ENCODE measurements around the gene CEACAM16.
"Not testable (repeated sequence)": the region's sequence is repeated elsewhere in the genome, so short reads cannot be mapped to it uniquely, and the experiment has no call there.

The CEACAM16 gene

GRCh38 chr19:44698492-44699201, at the start of gene CEACAM16:
Gene CEACAM16, plus strand, starts transcription at chr19:44699151. Its CDS starts 2,306 bp downstream, at chr19:44701457.
- no peak for DNase-seq

GRCh38 chr19:44649578-44650145, 49.3 kb upstream of the CEACAM16 start:
- DNase-seq = no peak

GRCh38 chr19:44653343-44653742, 45.6 kb upstream of the CEACAM16 start:
- no peak for DNase-seq

- peak; percentile 78 for DNase-seq
Measured at GRCh38 chr19:44653977-44654774, 44.8 kb upstream of the CEACAM16 start.

- peak; percentile 88 for DNase-seq
Measured at GRCh38 chr19:44657211-44657921, 41.6 kb upstream of the CEACAM16 start.

- DNase-seq = no peak
Measured at GRCh38 chr19:44658069-44658733, 40.8 kb upstream of the CEACAM16 start.

GRCh38 chr19:44660081-44660480, 38.9 kb upstream of the CEACAM16 start:
- no peak for DNase-seq

- DNase-seq = no peak
Measured at GRCh38 chr19:44661205-44661604, 37.7 kb upstream of the CEACAM16 start.

GRCh38 chr19:44661904-44662303, 37.0 kb upstream of the CEACAM16 start:
- DNase-seq = no peak

- DNase-seq = no peak
Measured at GRCh38 chr19:44662691-44663385, 36.1 kb upstream of the CEACAM16 start.

- DNase-seq = no peak
Measured at GRCh38 chr19:44663996-44664395, 35.0 kb upstream of the CEACAM16 start.

GRCh38 chr19:44664976-44665375, 34.0 kb upstream of the CEACAM16 start:
- DNase-seq = no peak

- DNase-seq = no peak
Measured at GRCh38 chr19:44666852-44667556, 31.9 kb upstream of the CEACAM16 start.

GRCh38 chr19:44668985-44669764, 29.8 kb upstream of the CEACAM16 start:
- no peak for DNase-seq

GRCh38 chr19:44670027-44670426, 28.9 kb upstream of the CEACAM16 start:
- not testable (repeated sequence) for DNase-seq

GRCh38 chr19:44671400-44671799, 27.6 kb upstream of the CEACAM16 start, which contains the start of gene CEACAM19:
Gene CEACAM19, plus strand, starts transcription at chr19:44671482. Its CDS starts 450 bp downstream, at chr19:44671932.
- DNase-seq = no peak

GRCh38 chr19:44672226-44672625, 26.7 kb upstream of the CEACAM16 start:
- no peak for DNase-seq

GRCh38 chr19:44673510-44673909, 25.4 kb upstream of the CEACAM16 start:
- DNase-seq = no peak

GRCh38 chr19:44675521-44675920, 23.4 kb upstream of the CEACAM16 start:
- DNase-seq = no peak
